GM10266 (cell line): Measurements from ENCODE around the gene LRRC8B.
"Not testable (repeated sequence)": the region's sequence is repeated elsewhere in the genome, so short reads cannot be mapped to it uniquely, and the experiment has no call there.

Source experiments
- DNase-seq: peaks from one replicate; pipeline ENCODE4 v3.0.0; 2012; ENCODE audit errors: extremely low spot score
- TF ChIP-seq, protein P1 (sequence below): IDR thresholded peaks from 2 replicates; pipeline ENCODE4 v1.5.1; 2012; ENCODE audit warnings: mild to moderate bottlenecking, low read depth; ENCODE audit not compliant: control insufficient read depth, insufficient read depth; ENCODE audit errors: missing control alignments

The LRRC8B gene

DNA sequence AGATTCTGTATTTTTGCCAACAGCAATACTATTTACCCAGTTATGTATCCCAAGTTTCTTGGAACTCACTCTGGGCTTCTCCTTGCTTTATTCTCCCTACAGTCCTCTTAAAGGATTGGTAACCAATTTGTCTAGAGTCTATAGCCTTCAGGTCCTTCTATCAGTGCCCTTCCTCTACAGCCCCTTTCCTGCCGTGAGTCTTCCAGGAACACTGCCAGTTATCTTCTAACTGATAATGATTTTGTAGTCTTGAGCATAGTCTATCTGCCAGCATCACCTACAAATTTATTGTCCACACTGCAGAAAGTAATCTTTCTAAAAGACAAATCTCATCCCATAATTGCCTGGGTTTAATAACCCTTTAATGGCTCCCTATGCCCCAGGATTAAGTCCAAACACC lies 8.2 kb downstream of the LRRC8B start:
- DNase-seq = no peak
- TF ChIP-seq, protein P1, sequence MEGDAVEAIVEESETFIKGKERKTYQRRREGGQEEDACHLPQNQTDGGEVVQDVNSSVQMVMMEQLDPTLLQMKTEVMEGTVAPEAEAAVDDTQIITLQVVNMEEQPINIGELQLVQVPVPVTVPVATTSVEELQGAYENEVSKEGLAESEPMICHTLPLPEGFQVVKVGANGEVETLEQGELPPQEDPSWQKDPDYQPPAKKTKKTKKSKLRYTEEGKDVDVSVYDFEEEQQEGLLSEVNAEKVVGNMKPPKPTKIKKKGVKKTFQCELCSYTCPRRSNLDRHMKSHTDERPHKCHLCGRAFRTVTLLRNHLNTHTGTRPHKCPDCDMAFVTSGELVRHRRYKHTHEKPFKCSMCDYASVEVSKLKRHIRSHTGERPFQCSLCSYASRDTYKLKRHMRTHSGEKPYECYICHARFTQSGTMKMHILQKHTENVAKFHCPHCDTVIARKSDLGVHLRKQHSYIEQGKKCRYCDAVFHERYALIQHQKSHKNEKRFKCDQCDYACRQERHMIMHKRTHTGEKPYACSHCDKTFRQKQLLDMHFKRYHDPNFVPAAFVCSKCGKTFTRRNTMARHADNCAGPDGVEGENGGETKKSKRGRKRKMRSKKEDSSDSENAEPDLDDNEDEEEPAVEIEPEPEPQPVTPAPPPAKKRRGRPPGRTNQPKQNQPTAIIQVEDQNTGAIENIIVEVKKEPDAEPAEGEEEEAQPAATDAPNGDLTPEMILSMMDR = no peak

DNA sequence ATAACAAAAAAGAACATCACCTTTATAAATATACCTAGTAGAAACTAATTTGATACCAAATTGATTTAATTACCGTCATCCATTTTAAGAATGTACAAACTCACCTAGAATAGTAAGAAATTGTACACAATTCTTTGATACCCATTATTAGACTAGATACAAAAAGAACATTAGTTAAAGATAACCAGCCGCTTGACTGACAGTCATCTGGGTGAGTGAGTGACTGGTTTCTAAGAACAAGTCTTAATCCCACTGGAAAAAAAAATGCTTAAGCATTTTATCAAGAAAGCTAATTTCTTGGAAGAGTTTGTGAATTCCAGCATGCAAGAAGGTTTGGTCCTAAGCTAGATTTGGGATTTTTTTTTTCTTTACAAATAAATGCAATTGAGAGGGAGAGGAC lies 10.9 kb downstream of the LRRC8B start:
- DNase-seq = no peak
- TF ChIP-seq, protein P1 = no peak

DNA sequence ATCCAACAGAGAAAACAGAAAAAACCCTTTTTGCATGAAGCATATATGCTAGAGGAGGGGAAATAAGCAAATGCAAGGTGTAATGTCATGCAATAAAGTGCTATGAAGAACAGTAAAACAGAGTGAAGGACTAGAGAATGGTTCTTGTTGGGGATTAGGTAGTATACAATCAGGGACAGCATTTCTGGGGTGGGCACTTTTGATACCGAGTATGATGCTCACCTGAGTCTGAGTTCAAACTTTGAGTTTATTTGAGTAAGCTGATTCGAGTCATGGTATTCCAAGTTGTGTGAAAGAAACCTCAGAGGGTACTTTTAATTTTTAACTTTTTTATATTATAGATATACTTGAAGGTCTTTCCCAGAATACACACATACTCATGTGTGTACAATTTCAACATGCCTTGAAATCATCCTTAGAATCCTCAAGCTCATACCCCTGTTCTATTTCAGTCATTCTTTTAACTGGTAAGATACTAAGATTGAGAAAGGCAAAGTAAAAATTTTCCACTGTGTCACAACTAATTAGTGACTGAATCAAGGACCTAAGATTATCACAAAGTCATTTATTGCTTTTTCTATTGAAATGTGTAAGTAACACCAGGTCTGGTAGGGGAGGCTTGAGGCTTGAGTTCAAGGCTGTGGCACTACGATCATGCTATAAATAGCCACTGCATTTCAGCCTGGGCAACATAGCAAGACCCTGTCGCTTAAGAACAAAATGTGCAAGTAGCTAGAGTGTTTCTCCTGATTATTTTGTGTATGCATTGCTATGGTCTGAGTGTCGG lies 12.1 kb downstream of the LRRC8B start:
- DNase-seq = no peak
- TF ChIP-seq, protein P1 = no peak

DNA sequence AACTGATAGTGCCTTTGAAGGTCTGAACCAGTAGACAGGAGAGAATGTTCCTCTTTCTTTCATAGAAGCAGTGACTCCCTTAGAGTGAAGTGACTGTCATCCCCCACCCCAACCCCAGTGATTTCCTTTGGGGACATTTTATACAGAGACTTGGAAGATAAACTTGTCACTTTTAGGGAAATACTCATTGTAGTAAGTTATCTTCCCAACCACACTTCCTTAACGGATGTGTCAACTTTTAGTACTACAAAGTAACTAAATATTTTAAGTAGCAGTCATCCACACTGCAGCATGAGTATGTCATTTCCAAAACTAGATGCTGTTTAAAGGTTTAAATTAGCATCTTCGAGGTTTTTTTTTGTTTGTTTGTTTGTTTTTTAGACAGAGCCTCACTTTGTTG lies 13.7 kb downstream of the LRRC8B start:
- no peak for DNase-seq
- TF ChIP-seq, protein P1 = no peak

DNA sequence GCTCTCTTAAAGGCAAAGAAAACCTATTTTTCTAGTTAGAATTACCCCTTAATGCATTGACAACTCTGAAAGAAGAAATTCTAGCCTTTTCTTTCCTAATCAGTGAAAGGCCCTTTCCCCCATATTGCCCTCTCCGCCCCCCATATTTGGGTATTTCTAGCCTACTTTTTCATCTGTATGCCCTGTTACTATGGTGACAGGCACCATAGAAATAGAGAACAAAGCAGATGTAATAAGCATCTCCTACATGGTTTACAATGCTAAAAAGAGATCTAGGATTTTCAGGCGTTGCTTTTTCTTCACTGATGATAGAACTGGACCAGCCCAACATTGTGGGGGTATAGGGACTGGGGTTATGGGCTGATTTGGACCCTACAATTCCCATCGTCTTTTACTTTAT lies 14.5 kb downstream of the LRRC8B start:
- TF ChIP-seq, protein P1 = no peak
- DNase-seq = no peak

DNA sequence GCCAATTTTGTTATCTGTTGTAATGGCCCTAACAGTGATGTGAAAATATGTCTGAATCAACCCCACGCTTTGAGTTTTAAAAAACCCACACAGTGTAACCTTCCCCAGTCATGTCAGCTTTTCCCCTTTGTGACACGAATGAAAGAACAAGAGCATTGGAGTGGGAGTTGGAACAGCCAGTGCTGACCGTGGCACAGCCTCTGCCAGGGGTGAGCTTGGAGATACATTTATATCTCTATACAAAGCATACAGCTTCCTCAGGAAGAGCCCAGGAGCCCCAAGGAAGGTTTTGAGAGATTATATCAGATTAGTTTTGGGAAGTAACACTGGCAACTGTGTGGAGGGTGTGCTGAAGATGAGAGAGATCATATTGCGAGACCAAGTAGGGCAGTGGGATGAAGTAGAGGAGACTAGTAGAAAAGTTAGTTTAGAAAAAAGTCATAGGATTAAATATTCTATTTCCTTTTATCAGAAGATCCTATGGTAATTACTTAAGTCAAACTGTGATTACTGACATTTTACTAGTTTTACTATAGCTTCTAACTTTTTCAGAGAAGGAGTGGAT lies 15.9 kb downstream of the LRRC8B start:
- DNase-seq = no peak
- TF ChIP-seq, protein P1 = no peak

DNA sequence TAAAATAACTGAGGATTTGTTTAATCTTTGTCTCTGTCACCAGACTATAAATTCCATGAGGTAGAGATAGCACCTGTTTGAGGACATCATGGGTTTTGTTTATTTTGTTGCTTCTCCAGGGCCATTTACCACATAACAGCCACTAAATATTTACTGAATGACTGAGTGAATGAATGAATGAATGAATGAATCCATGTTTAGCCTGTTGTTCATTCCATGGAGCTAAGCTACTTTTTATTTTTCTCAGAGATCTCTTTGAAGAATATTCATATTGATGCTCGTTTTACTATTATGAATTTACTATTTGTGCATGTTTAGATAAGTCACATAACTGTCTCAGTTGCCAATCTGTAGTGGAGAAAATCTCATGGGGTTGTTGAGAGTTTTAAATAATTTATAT lies 17.7 kb downstream of the LRRC8B start:
- no peak for DNase-seq

DNA sequence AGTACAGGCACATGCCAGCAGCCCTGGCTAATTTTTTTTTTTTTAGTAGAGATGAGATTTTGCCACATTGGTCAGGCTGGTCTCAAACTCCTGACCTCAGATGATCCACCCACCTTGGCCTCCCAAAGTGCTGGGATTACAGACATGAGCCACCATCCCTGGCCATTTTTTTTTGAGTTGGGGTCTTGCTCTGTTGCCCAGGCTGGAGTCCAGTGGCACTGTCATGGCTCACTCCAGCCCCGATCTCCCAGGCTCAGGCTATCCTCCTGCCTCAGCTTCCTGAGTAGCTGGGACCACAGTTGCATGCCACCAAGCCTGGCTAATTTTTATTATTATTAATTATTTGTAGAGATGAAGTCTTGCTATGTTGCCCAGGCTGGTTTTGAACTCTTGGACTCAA lies 19.0 kb downstream of the LRRC8B start:
- DNase-seq = not testable (repeated sequence)

More for the DNA sequence above, 17.7 kb downstream of the LRRC8B start:
- TF ChIP-seq, protein P1 = no peak
